GM21717 (cell line): Measurements from ENCODE around the gene ATF5.

Experiments
- ATAC-seq: cut with Tn5 transposase; IDR thresholded peaks from one replicate; pipeline ENCODE4 v1.9.1; 2021; ENCODE audit warnings: mild to moderate bottlenecking, moderate library complexity; ENCODE audit not compliant: unreplicated experiment

The ATF5 gene

DNA sequence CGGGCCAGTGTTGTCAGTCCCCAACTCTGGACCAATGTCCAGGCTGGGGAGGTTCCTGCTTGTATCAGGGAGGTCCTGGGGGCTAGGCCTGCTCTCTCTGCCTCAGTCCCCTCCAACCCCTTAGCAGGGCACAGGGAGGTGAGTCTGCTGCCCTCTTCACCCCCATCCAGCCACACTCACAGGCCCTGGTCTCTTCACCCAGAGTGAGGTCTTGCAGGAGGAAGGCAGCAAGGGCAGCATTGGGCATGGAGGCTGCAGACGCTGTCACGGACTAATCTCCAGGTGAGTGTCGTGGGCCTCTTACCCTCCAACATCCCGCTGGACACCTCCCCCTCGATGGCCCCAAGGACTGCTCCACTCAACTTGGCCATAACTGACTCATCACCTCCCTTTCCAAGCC lies 43.8 kb downstream of the ATF5 start:
- no peak for ATAC-seq

DNA sequence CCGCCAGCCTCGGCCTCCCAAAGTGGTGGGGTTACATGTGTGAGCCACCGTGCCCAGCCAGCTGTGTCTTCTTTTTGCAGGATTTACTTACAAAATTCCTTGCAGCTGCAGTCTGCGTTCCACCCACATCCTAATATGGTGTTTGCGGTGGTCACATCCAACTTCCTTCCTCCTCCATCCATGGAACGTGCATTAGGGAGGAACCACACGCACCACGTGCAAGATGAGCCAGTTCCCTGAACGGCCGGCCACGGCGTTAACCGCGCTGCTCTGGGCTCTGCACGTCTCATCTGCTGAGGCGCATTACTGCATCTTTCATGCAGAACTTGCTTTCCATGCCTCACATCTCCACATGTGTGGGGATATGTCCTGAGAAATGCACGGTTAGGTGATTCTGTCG lies 45.0 kb downstream of the ATF5 start:
- no peak for ATAC-seq

DNA sequence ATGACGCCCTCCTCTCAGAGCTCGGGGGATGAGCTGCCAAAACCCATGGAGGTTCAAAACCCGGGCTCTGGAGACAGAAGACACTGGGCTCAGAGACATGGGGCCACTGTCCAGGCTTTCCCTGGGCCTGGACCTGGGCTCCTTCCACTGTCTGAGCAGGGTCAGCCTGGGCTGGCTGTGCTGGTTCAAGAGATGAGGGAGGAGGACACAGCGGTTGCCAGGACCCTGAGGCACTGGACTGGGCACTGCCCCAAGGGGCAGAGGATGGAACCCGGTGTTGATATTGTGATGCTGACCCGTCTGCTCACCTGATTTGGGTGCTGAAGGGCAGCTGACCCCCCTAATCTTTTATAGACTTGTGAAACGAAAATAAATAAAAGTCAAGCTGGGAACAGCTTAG lies 46.0 kb downstream of the ATF5 start:
- no peak for ATAC-seq

DNA sequence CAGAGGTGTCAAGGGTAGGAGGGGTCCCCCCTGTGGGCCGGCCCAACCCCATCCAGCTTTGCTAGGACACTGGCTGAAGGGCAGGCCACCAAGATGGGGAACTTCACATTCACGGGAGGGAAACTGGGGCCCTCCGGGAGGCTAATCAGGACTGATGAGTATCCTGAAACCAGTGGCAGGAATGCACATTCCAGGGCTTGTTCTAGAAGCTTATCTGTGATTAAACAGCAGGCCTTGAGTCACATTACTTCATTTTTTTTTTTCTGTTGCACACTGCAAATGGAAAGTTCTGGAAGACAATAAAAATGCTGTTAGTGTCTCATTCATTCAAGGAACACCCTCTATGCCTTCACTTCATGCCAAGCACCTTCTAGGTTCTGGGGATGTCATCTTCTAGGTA lies 47.5 kb downstream of the ATF5 start:
- ATAC-seq: no peak

DNA sequence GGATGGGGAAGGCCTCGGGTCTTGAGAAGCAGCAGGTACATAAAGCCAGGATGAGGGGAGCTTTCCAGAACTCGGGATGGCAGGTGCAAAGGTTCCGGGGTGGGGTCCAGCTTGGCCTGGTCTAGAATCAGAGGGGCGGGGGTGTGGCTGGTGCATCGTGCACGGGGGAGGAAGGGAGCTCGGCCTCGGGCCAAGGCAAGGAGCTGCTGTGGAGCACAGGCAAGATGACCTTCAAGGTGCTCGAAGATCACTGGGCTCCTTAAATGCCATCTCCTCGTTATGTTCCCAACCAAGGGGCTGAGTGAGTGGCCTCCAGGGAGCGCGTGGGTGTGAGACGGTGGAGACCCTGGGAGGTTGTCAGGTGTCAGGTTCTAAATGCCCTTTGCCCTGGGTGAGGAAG lies 48.1 kb downstream of the ATF5 start:
- ATAC-seq: no peak

DNA sequence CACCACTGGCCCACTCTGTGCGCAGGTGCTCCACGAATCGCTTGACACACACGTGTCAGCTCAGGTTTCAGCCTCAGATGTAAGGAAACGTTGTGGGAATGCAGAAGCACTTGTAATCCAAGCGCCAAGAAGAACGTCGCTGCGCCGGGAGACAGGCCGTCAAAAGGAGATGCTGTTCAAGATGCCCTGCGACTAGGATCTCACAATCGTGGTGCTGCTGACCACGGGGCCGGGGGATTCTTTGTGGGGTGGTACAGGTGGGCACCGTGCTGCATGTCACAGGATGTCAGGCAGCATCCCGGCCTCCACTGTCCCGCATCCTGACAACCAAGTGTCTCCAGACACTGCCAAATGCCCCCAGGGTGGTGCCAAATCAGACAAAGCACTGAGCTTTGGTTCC lies 48.9 kb downstream of the ATF5 start:
- no peak for ATAC-seq

DNA sequence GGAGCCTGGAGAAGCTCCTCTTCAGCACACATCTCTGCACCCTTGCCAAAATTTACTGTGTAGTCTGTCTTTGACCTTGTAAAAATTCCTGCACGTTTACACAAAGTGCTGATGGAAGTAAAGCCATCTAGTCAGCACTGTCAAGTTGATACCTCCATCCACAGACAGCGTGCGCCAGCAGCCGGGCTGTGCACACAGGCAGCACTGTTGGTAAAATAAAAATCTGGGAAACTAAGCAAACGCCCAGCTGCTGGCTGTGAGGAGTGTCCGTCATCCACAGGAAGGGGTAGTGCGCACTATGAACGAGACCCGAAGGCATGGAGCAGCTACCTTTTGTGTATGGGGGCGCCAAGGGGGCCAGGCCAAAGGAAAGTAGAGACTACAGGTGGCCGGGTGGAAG lies 49.3 kb downstream of the ATF5 start:
- no peak for ATAC-seq

DNA sequence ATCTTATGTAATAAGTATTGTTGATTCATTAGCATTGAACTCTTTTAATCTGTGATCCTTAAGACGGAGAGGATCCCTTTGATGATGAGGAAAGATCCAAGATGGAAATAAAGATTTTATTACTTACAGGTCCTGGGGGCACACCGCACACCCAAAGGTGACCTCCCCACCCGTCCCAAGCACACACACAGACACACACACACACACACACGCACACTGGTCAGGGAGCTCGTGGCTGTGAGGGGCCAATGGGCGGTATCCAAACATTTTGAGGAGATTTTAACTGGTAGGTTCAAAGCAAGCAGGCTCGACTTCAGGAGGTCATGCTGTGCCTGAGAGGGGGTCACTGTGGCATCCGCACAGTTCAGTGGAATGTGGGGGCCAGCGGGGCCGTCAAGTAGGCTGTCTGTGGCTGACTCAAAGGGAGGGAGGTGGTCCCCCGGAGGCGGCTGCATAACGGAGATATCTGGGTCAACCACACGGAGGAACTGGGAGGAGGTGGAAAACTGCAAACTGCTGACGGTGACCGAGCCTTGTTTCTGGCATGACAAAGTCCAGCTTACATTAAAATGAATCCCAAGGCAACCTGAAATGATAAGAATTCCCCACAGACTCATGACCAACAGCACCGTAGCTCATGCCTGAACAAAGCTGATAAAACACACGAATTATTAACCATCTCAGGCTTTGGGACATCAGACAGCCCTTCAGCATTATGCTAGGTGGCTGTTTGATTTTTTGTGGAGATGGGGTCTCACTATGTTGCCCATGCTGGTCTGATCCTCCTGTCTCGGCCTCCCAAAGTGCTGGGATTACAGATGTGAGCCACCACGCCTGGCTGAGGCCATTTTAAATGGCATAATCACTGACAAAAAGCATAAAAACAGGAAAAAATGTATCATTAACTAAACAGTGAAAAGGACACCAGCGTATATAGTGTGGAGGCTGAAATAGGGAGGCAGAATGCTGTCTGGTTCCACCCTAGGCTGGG lies 52.9 kb downstream of the ATF5 start:
- ATAC-seq: no peak
